Upper lobe of left lung (tissue), 6 donors: Measurements from ENCODE around the gene ZFPL1. TPM values are rescaled to one million over a fixed set of nuclear protein-coding genes. Genes with fewer than 3 reads are reported as not detected.

Experiments used
- ATAC-seq, 2 donors: fragments of 200-7000 bp; cut with Tn5 transposase; one replicate each; pipeline ENCODE4 v1.9.1; 2022; ENCODE audit warnings: mild to moderate bottlenecking in 2 of 2, moderate library complexity in 2 of 2; ENCODE audit not compliant: low FRiP score in 2 of 2
- DNase-seq, 2 donors: peaks; one replicate each; pipeline ENCODE4 v3.0.0-alpha.2; 2019 to 2020
- H3K27ac ChIP-seq, 4 donors: fragments of 200-600 bp; sonication (generic); one replicate each; pipeline ENCODE4 v1.5.1; 2016 to 2019
- H3K27me3 ChIP-seq, 4 donors: fragments of 200-600 bp; sonication (generic); one replicate each; pipeline ENCODE4 v1.5.1; 2017 to 2019
- H3K36me3 ChIP-seq, 4 donors: fragments of 200-600 bp; sonication (generic); one replicate each; pipeline ENCODE4 v1.5.1; 2016 to 2019
- H3K4me1 ChIP-seq, 4 donors: fragments of 200-600 bp; sonication (generic); one replicate each; pipeline ENCODE4 v1.5.1; 2018 to 2019
- H3K4me3 ChIP-seq, 4 donors: fragments of 200-600 bp; sonication (generic); one replicate each; pipeline ENCODE4 v1.5.1; 2017 to 2019; ENCODE audit warnings: mild to moderate bottlenecking in 2 of 4, moderate library complexity in 1 of 4
- H3K9me3 ChIP-seq, 4 donors: fragments of 200-600 bp; sonication (generic); one replicate each; pipeline ENCODE4 v1.5.1; 2018 to 2019
- CTCF ChIP-seq, 6 experiments: fragments of 450-650 bp in 4 of 6; fragments of 200-600 bp in 2 of 6; sonication (generic) in 2 of 6; IDR thresholded peaks; one replicate each; pipeline ENCODE4 v1.5.1; 2016 to 2019; ENCODE audit warnings: antibody characterized with exemption in 6 of 6
- EP300 ChIP-seq, 4 donors: sonication (generic); formaldehyde crosslinking; IDR thresholded peaks; one replicate each; pipeline ENCODE4 v1.5.1; 2017; ENCODE audit warnings: antibody characterized with exemption in 4 of 4, control low read depth in 2 of 4
- POLR2A ChIP-seq, 4 donors: fragments of 450-650 bp; IDR thresholded peaks; one replicate each; pipeline ENCODE4 v1.5.1; 2016 to 2017; ENCODE audit warnings: antibody characterized with exemption in 4 of 4, mild to moderate bottlenecking in 2 of 4
- POLR2AphosphoS5 ChIP-seq, 2 donors: sonication (generic); formaldehyde crosslinking; IDR thresholded peaks; one replicate each; pipeline ENCODE4 v1.5.1; 2017; ENCODE audit warnings: antibody characterized with exemption in 2 of 2
- WGBS, 2 donors: methylation state at CpG; one replicate each; pipeline ENCODE4 v1.1.5; 2017 to 2018; 5-methylcytosine and 5-hydroxymethylcytosine counted together
- total RNA-seq, 6 donors: library from RNA; depleted of rRNA in 4 of 6; stranded (reverse); fragments of >200 nt in 4 of 6; gene quantifications; one replicate each; pipeline versions ENCODE4 v1.1.0 to v1.2.1, GENCODE V29; 2016 to 2021
- donor health status: DM: no; HTN: no; CAD: no; lungs with moderate emphysema.
- donor health status: DM: no; HTN: yes; CAD: no; lungs with severe emphysema.

ZFPL1 gene
- total RNA-seq, 6 donors from 2014 or later, result 21.4 to 39.8 (median 34.6) TPM

GRCh38 chr11:65133724-65134123 lies 49.7 kb downstream of the ZFPL1 start:
- Histone ChIP-seq H3K9me3 (no peaks in the 10 kb centered on the region), H3K27ac (peak overlapping the region; percentile 97 to 99 (median 98)), H3K27me3 (no peaks in the 10 kb centered on the region), H3K4me1 (peaks cover 24 to 33% (median 27%) of the 10 kb centered on the region in 4 donors), H3K36me3 (peaks cover 23 to 42% (median 40%) of the 10 kb centered on the region in 4 donors), H3K4me3 (peak overlapping the region; percentile 67 to 98 (median 88))
- TF ChIP-seq POLR2AphosphoS5 (IDR thresholded peaks at IDR 0.05) (no peak), EP300 (IDR thresholded peaks at IDR 0.05) (no peak), CTCF (IDR thresholded peaks at IDR 0.05) (no peak), POLR2A (IDR thresholded peaks at IDR 0.05) (no peak)
- 2 to 3% methylated on average over 18 to 20 of the region's 20 CpGs for WGBS, 2 donors
- DNase-seq (no peak), ATAC-seq (peak in 1 of 2 donors; percentile 29)

GRCh38 chr11:65134240-65134951 lies 50.4 kb downstream of the ZFPL1 start, which contains the start of gene SYVN1:
SYVN1 (minus strand) TSS chr11:65134519; CDS start chr11:65133601, 918 bp downstream.
- ATAC-seq (peak; percentile 94 to 96), DNase-seq (peak; percentile 90 to 99)
- peak within 1 kb of the TSS; percentile 67 to 98 (median 88) for H3K4me3 ChIP-seq
- WGBS, 2 donors, result 0% methylated on average over 16 to 26 of the region's 60 CpGs
- no peaks in the 10 kb centered on the region for H3K27me3 ChIP-seq
- peaks cover 20 to 35% (median 33%) of the 10 kb centered on the region in 4 donors for H3K36me3 ChIP-seq
- TF ChIP-seq POLR2A (IDR thresholded peaks at IDR 0.05) (peak; percentile 77 to 97 (median 94)), POLR2AphosphoS5 (IDR thresholded peaks at IDR 0.05) (peak; percentile 99), CTCF (IDR thresholded peaks at IDR 0.05) (peak in 2 of 6 experiments; percentile 14 to 24), EP300 (IDR thresholded peaks at IDR 0.05) (peak in 1 of 4 donors; percentile 75)
- H3K4me1 ChIP-seq, result peaks cover 24 to 33% (median 27%) of the 10 kb centered on the region in 4 donors
- H3K9me3 ChIP-seq, result no peaks in the 10 kb centered on the region
- H3K27ac ChIP-seq, result peak within 1 kb of the TSS; percentile 97 to 99 (median 98)

- DNase-seq, result peak; percentile 90 to 96
- peak; percentile 93 for ATAC-seq
- peak overlapping the region; percentile 67 to 98 (median 88) for H3K4me3 ChIP-seq
- WGBS, 2 donors, result 2 to 3% methylated on average over 20 to 24 of the region's 24 CpGs
- peaks cover 24 to 33% (median 27%) of the 10 kb centered on the region in 4 donors for H3K4me1 ChIP-seq
- H3K27ac ChIP-seq, result peak overlapping the region; percentile 97 to 99 (median 98)
- H3K36me3 ChIP-seq, result peaks cover 13 to 28% (median 26%) of the 10 kb centered on the region in 4 donors
- H3K9me3 ChIP-seq, result no peaks in the 10 kb centered on the region
- TF ChIP-seq POLR2AphosphoS5 (IDR thresholded peaks at IDR 0.05) (peak; percentile 61 to 66), CTCF (IDR thresholded peaks at IDR 0.05) (peak in 1 of 6 experiments; percentile 12), EP300 (IDR thresholded peaks at IDR 0.05) (no peak), POLR2A (IDR thresholded peaks at IDR 0.05) (peak in 1 of 4 donors; percentile 40)
- H3K27me3 ChIP-seq, result no peaks in the 10 kb centered on the region
These were observed 51.1 kb downstream of the ZFPL1 start for GRCh38 chr11:65134952-65135632.

GRCh38 chr11:65135633-65136145 lies 51.7 kb downstream of the ZFPL1 start:
- Histone ChIP-seq H3K36me3 (peaks cover 7 to 22% (median 20%) of the 10 kb centered on the region in 4 donors), H3K27me3 (no peaks in the 10 kb centered on the region), H3K9me3 (no peaks in the 10 kb centered on the region), H3K4me1 (peaks cover 24 to 33% (median 27%) of the 10 kb centered on the region in 4 donors), H3K27ac (peak overlapping the region; percentile 97 to 99 (median 98)), H3K4me3 (peak overlapping the region in 3 of 4 donors; percentile 67 to 98 (median 86))
- ATAC-seq, result no peak
- no peak for TF ChIP-seq POLR2A (IDR thresholded peaks at IDR 0.05)
- no peak for TF ChIP-seq CTCF (IDR thresholded peaks at IDR 0.05)
- TF ChIP-seq POLR2AphosphoS5 (IDR thresholded peaks at IDR 0.05), result no peak
- no peak for TF ChIP-seq EP300 (IDR thresholded peaks at IDR 0.05)
- DNase-seq, result no peak
- WGBS, 2 donors, result 56 to 57% methylated on average over 11 of the region's 11 CpGs
